ENCODE data around the gene HOPX.
"Not testable (repeated sequence)": the region's sequence is repeated elsewhere in the genome, so short reads cannot be mapped to it uniquely, and the experiment has no call there.

GRCh38 chr4:56634954-56635353, 46.1 kb downstream of the HOPX start:
- TF ChIP-seq CTCF (conservative IDR thresholded peaks at IDR 0.05; ENCODE audit: low read depth, low read length); EZH2 (IDR thresholded peaks at IDR 0.05; ENCODE audit: borderline replicate concordance, low read depth, low read length, poor library complexity, severe bottlenecking): not testable (repeated sequence)
